NCI-H2171 treated with DMSO at 0.1 percent for 48 hours (cell line): Measurements from ENCODE around the gene NUMA1.

Source experiments
- DNase-seq: peaks from one replicate; lab custom pipeline; 2025; lab: John Stamatoyannopoulos, UW

The NUMA1 gene

DNA sequence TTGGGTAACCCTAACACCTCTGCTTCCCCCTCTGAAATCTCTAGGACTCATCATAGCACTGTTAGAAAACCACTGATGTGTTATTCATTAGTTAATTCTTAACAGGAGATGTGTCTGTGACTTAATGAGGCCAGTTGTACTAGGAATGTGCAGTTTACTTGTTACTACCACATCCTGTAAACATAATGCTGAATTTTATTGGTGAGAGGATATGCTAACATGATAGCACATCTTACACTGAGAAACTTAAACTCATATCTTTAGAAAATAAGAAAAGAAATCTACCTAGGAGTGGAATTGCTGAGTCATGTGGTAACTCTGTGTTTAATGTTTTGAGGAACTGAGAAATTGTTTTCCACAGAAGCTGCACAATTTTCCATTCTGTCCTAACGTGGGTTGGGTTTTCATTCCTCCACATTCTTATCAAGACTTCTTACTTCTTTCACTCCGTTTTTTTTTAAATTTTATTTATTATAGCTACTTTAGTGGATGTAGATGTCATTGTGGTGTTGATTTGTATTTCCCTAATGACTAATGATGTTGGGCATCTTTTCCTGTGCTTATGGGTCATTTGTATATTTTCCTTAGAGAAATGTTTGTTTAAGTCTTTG is 117.8 kb downstream of the NUMA1 start:
- no peak for DNase-seq

DNA sequence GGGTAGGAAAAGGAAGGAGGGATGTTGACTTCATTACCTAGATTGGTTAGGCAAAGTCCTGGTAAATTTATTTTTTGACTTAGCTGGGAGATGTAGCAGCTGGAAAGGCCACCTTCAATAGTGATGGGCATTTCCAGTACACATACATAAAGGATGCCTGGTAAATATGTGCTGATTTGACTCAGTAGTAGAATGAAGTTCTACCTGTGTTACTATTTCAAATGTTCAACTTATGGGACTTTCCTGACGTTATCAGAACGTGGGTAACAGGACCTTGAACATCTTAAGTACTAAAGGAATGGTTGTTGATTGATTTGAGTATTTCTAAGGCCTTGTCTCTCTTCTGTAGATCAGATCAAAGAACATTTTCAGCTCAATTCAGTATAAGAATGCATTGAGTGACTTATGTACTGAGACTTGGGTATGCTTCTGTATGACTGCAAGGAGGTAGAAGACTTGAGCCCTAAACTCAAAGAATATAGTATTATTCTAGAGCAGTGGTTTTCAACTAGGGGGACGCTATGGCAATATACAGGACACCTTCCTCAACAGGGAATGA is 124.4 kb downstream of the NUMA1 start:
- DNase-seq = no peak
